Measurements from ENCODE around the gene MEGF6.

MEGF6 gene

DNA sequence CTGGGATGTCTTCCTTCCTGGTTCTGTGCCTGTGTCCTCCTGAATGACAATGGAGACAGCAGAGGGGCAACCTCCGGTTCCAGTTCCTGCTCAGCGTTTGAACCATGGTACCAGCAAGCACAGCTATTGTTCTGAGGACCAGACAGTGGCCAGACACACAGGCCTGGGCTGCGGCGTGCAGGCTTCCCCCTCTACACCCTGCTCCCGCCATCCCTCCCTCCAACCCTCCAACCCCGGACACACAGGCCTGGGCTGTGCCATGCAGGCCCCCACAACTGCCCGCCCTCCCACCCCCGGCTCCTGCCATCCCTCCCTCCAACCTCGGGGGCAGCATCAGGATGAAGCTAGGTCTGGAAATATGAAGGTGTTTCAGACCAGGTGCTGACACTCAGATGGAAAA, 5.6 kb upstream of the MEGF6 start:
- 73 to 93% methylated on average over 2 to 4 of the region's 9 CpGs for WGBS, 2 experiments (ENCODE audit: insufficient coverage in 2 of 2)
- H3K4me1 ChIP-seq (ENCODE audit: control insufficient read depth, insufficient read depth, low read length, poor library complexity, severe bottlenecking) = peaks cover 34% of the 10 kb centered on the region
- H3K36me3 ChIP-seq (ENCODE audit: control insufficient read depth, insufficient read depth, low read length) = no peaks in the 10 kb centered on the region
- no peak overlapping the region for H3K4me3 ChIP-seq (ENCODE audit: extremely low read depth, insufficient read depth, low read length, poor library complexity, severe bottlenecking)
- no peaks in the 10 kb centered on the region for H3K9me3 ChIP-seq (ENCODE audit: control insufficient read depth, low read length)
- no peak overlapping the region for H3K27ac ChIP-seq (ENCODE audit: low read depth, low read length, severe bottlenecking)

DNA sequence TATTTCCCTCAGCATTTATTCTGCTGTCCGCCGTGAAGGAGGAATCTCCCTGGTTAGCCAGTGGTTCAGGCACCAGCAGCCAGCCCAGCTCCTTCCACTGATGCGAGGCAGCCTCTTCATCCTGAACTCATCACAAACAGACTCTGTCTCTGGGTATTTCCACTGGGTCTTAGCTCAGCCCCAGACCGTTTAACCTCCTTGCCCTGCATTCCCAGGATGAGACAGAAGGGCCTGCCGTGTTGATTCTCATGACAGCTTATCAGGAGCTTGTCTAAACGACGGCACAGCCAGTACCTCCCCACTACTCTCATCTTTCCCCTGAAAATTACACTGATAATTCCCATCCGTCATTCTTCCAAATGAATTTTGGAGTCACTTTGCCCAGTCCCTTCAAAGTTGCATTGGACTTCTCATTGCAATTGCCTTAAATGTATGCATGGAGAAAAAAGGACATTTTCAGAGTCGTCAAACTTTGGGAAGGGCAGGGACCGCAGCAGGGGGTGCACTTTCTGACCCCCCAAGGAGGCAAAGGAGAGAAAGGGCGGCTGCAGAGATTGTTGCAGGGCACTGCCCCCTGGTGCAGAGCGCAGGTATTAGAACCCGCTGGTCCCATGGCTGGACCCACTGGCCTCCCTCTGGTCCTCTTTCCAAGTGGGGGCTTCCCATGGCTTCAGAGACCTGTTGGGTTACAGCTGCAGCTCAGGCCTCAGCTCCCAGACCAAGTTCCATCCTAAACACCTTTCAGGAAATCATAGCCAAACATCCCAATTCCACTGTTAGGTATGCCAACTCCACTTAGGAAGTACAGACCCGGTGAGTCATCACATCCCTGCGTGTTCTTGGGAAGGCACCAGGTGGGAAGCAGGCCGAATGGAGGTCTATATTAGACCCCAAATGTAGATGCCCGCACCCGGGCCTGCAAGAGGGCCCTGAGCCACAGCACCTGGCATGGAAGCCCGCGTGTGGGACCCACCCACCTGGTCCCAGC, 3.7 kb upstream of the MEGF6 start:
- peak overlapping the region; percentile 43 for H3K27ac ChIP-seq (ENCODE audit: low read depth, low read length, severe bottlenecking)
- H3K4me1 ChIP-seq (ENCODE audit: control insufficient read depth, insufficient read depth, low read length, poor library complexity, severe bottlenecking) = peaks cover 36% of the 10 kb centered on the region
- 52 to 62% methylated on average over 15 to 20 of the region's 20 CpGs for WGBS, 2 experiments (ENCODE audit: insufficient coverage in 2 of 2)
- H3K9me3 ChIP-seq (ENCODE audit: control insufficient read depth, low read length) = no peaks in the 10 kb centered on the region
- H3K36me3 ChIP-seq (ENCODE audit: control insufficient read depth, insufficient read depth, low read length) = no peaks in the 10 kb centered on the region
- H3K4me3 ChIP-seq (ENCODE audit: extremely low read depth, insufficient read depth, low read length, poor library complexity, severe bottlenecking) = no peak overlapping the region

DNA sequence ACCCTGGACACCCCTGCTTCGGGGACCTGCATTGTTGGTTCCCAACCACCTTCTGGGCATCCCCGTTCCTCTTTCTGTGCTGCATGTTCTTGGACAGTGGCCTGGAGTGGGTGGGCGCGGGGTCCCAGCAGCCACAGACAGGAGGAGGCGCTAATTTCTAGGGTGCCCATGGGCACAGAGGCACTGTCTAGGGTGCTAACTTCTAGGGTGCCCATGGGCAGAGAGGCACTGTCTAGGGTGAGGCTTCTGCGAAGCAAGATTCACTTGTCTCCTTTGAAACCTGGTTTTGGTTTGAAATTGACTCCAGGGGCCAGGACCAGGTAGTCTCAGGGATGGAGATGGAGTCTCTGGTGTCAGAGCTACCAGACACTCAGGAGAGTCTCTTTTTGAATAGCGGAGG, 815 bp upstream of the MEGF6 start:
- no peaks in the 10 kb centered on the region for H3K9me3 ChIP-seq (ENCODE audit: control insufficient read depth, low read length)
- H3K27ac ChIP-seq (ENCODE audit: low read depth, low read length, severe bottlenecking) = no peak overlapping the region
- WGBS, 2 experiments (ENCODE audit: insufficient coverage in 2 of 2) = 84 to 88% methylated on average over 7 of the region's 7 CpGs
- no peaks in the 10 kb centered on the region for H3K36me3 ChIP-seq (ENCODE audit: control insufficient read depth, insufficient read depth, low read length)
- H3K4me1 ChIP-seq (ENCODE audit: control insufficient read depth, insufficient read depth, low read length, poor library complexity, severe bottlenecking) = peaks cover 49% of the 10 kb centered on the region
- no peak overlapping the region for H3K4me3 ChIP-seq (ENCODE audit: extremely low read depth, insufficient read depth, low read length, poor library complexity, severe bottlenecking)

DNA sequence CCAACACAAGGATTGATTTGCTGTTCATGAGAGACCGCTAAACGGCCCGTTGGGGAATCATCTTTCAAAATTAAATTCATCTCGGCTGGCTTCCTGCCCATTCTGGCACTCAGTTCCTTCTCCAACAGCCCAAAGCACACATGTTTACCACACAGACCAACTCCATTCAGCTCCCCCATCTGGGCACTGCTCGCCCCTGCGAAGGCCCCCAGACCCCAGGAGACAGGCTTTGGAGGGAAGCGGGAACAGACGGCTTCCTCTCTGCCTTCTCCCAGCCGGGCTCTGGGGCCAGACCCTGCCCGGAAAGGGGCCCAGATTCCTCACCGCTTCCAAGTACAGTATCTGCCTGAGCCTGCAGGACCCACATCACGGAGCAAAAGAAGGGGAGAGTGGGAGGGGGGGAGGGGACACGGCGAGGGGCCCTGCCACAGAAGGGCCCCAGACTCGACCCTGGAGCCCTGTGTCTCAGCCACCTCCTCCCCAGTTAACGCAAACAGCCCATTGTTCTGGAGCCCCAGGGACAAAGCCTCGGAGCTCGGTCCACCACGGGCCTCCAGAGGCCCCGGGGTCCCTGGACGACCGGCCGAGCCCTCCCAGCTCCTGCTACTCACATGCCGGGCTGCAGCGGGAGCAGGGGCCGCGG, 660 bp downstream of the MEGF6 start:
- 8 to 11% methylated on average over 16 to 24 of the region's 27 CpGs for WGBS, 2 experiments (ENCODE audit: insufficient coverage in 2 of 2)
- Histone ChIP-seq H3K27ac (ENCODE audit: low read depth, low read length, severe bottlenecking) (peak overlapping the region; percentile 10), H3K9me3 (ENCODE audit: control insufficient read depth, low read length) (no peaks in the 10 kb centered on the region), H3K36me3 (ENCODE audit: control insufficient read depth, insufficient read depth, low read length) (no peaks in the 10 kb centered on the region), H3K4me1 (ENCODE audit: control insufficient read depth, insufficient read depth, low read length, poor library complexity, severe bottlenecking) (peaks cover 49% of the 10 kb centered on the region), H3K4me3 (ENCODE audit: extremely low read depth, insufficient read depth, low read length, poor library complexity, severe bottlenecking) (peak overlapping the region; percentile 63)

DNA sequence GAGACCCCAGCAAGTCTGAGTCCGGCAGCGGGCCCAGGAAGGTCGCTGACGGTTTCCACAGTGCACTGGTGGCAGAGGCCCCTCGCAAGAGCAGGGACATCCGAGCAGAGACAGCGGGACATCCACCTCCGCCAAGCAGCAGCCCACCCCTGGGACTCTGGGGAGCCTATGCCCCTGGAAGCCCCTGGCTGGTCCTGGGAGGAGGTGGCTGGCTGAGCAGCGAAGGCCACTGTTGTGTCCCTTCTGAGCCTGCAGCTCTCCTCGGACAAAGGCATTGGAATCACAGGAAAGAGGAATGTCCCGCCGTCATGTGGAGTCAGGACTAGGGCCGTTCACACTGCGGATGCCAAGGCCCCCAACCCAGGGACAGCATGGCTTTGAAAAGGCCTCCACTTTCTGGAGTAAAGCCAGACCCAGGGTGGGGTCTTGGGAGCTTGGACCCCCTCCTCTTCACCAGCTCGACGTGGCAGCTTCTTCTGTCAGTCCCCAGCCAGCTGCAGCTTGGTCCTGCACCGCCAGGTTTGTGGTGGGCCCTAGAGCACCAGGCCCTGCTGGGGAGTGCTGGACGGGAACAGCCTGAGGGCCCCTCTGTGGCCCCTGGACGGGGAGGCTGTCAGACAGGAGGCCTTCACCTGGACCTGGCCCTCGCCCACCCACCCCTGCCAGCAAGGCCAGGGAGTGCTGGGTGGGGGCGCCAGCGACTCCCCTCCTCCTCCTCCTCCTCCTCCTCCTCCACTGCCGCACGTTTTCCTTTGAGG, 1.4 kb downstream of the MEGF6 start:
- 74 to 75% methylated on average over 20 to 24 of the region's 24 CpGs for WGBS, 2 experiments (ENCODE audit: insufficient coverage in 2 of 2)
- no peak overlapping the region for H3K27ac ChIP-seq (ENCODE audit: low read depth, low read length, severe bottlenecking)
- peak overlapping the region; percentile 63 for H3K4me3 ChIP-seq (ENCODE audit: extremely low read depth, insufficient read depth, low read length, poor library complexity, severe bottlenecking)
- H3K36me3 ChIP-seq (ENCODE audit: control insufficient read depth, insufficient read depth, low read length) = no peaks in the 10 kb centered on the region
- peaks cover 45% of the 10 kb centered on the region for H3K4me1 ChIP-seq (ENCODE audit: control insufficient read depth, insufficient read depth, low read length, poor library complexity, severe bottlenecking)
- no peaks in the 10 kb centered on the region for H3K9me3 ChIP-seq (ENCODE audit: control insufficient read depth, low read length)

DNA sequence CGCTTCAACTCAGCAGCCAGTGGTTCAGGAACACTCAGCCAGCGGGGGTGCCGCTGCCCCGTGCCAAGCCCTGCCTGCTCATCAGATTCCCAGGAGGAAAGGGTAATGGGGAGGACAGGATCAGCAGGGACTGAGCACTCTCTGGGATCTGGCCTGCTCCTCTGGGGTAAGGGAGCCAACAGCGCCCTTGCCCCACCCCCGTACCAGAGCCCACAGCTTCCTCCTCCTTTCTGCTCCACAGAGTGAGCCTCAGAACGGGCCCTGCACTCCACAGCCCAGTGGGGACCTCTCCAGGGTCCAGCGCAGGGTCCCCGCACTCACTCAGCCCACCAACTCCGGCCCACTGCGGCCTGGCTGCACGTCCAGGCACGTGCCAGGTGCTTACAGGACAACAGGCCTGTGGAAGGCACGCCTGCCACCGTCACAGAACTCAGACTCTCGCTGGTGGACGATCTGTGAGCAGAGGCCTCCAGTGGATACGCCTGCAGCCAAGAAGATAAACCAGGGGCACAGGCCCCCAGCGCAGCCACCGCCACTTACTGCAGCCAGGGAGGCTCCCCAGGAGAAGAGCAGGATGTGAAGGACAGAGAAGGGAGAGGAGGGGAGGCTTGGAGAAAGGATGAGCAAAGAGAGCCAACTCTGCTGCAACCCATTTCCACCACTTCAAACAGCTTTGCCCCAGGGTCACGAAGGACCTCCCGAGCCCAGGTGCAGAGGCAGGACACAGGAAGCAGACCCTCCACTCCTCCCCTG, 2.1 kb downstream of the MEGF6 start:
- Histone ChIP-seq H3K27ac (ENCODE audit: low read depth, low read length, severe bottlenecking) (no peak overlapping the region), H3K9me3 (ENCODE audit: control insufficient read depth, low read length) (no peaks in the 10 kb centered on the region), H3K36me3 (ENCODE audit: control insufficient read depth, insufficient read depth, low read length) (no peaks in the 10 kb centered on the region), H3K4me1 (ENCODE audit: control insufficient read depth, insufficient read depth, low read length, poor library complexity, severe bottlenecking) (peaks cover 38% of the 10 kb centered on the region), H3K4me3 (ENCODE audit: extremely low read depth, insufficient read depth, low read length, poor library complexity, severe bottlenecking) (no peak overlapping the region)
- 79 to 83% methylated on average over 17 to 19 of the region's 22 CpGs for WGBS, 2 experiments (ENCODE audit: insufficient coverage in 2 of 2)

DNA sequence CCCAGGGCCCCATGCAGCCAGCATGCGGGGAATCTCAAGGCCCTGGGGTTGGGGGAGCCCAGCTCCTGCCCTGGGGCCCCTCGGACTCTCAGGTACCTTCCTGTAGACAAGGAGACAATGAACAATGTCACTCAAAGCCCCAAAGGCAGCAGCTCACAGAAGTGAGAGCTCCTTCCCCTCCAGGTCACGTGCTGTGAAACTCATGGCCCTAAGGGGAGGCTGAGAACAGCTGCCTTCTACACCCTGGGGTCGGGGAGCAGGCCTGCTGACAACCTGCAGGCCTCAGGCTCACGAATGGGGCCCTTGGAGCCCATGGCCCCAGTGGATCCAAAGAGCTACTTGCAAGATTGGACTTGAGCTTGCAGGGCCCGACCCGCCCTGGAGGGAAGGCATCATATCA, 3.2 kb downstream of the MEGF6 start:
- Histone ChIP-seq H3K36me3 (ENCODE audit: control insufficient read depth, insufficient read depth, low read length) (no peaks in the 10 kb centered on the region), H3K4me1 (ENCODE audit: control insufficient read depth, insufficient read depth, low read length, poor library complexity, severe bottlenecking) (peaks cover 28% of the 10 kb centered on the region), H3K4me3 (ENCODE audit: extremely low read depth, insufficient read depth, low read length, poor library complexity, severe bottlenecking) (no peak overlapping the region), H3K27ac (ENCODE audit: low read depth, low read length, severe bottlenecking) (no peak overlapping the region), H3K9me3 (ENCODE audit: control insufficient read depth, low read length) (no peaks in the 10 kb centered on the region)
- WGBS, 2 experiments (ENCODE audit: insufficient coverage in 2 of 2) = 88 to 93% methylated on average over 7 of the region's 7 CpGs

DNA sequence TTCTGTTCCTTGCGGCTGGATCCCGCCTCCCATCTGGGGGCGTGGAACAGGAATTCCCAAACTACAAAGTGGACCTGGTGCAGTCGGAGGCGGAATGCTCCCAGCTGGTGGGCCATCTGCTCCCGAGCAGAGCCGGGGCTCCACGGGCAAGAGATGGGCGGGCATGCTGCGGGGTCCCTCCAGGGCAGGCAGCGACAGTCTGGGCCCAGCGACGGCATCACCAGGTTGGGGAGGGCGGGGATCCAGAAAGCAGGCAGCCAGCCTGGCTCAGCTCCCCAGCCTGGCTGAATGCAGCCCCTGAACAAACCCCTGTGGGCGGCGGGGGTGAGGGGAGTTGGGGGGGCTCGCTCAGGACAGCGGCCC, 3.6 kb downstream of the MEGF6 start:
- peaks cover 24% of the 10 kb centered on the region for H3K4me1 ChIP-seq (ENCODE audit: control insufficient read depth, insufficient read depth, low read length, poor library complexity, severe bottlenecking)
- WGBS, 2 experiments (ENCODE audit: insufficient coverage in 2 of 2) = 81 to 88% methylated on average over 7 to 15 of the region's 18 CpGs
- H3K36me3 ChIP-seq (ENCODE audit: control insufficient read depth, insufficient read depth, low read length) = no peaks in the 10 kb centered on the region
- H3K4me3 ChIP-seq (ENCODE audit: extremely low read depth, insufficient read depth, low read length, poor library complexity, severe bottlenecking) = no peak overlapping the region
- no peaks in the 10 kb centered on the region for H3K9me3 ChIP-seq (ENCODE audit: control insufficient read depth, low read length)
- no peak overlapping the region for H3K27ac ChIP-seq (ENCODE audit: low read depth, low read length, severe bottlenecking)

DNA sequence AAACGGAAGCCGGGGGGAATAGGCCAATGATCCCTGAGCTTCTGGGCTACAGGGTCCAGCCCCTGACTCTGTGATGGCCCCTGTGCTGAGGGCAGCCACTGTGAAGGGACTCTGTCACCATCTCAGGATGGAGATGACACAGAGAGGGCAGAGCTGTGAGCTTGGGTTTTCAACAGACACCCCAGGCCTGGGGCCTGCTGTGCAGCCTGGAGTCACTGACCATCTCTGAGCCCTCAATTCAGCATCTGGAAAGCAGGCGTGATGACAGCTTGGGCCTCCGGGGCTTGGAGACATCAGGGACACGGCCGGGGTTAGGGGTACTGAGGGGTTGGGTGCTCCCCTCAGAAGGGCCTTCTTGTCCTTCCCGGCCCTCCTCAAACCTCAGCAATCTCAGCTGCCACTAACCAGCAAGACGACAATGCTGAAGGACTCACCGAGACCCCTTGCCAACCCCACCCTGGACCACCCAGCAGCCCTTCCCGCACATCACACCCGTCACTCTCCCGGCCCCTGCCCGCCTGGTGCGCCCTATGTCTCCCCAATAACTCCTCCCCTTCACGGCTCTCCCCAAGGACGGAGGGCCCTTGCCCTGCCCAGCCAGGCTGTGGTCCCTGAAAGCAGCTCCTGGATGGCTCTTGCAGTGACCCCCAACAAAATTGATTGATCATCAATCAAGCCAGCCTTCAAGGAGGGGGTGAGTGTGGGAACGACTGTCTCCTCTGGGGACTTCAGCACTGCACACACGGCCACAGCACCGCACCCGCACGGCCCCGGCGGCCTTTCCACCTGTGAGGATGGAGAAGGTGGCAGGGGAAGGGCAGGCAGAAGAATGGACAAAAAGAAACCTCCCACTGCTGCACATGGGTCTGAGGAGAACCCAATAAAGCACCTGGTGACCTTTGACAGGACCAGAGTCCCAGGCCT, 4.3 kb downstream of the MEGF6 start:
- WGBS, 2 experiments (ENCODE audit: insufficient coverage in 2 of 2) = 82 to 89% methylated on average over 11 to 23 of the region's 23 CpGs
- Histone ChIP-seq H3K27ac (ENCODE audit: low read depth, low read length, severe bottlenecking) (no peak overlapping the region), H3K4me1 (ENCODE audit: control insufficient read depth, insufficient read depth, low read length, poor library complexity, severe bottlenecking) (peaks cover 19% of the 10 kb centered on the region), H3K9me3 (ENCODE audit: control insufficient read depth, low read length) (no peaks in the 10 kb centered on the region), H3K4me3 (ENCODE audit: extremely low read depth, insufficient read depth, low read length, poor library complexity, severe bottlenecking) (no peak overlapping the region), H3K36me3 (ENCODE audit: control insufficient read depth, insufficient read depth, low read length) (peaks cover 1% of the 10 kb centered on the region)
